Measurements from ENCODE around the gene CAST.
"Not testable (repeated sequence)": the region's sequence is repeated elsewhere in the genome, so short reads cannot be mapped to it uniquely, and the experiment has no call there.

Gene CAST

GRCh38 chr5:96790961-96791504 is 128.9 kb downstream of the CAST start:
- no peak for TF ChIP-seq CTCF (IDR thresholded peaks at IDR 0.05; ENCODE audit: insufficient read depth, low read depth, low read length, missing control alignments)
- no peak overlapping the region for H3K4me3 ChIP-seq (ENCODE audit: low read length)
- DNase-seq (ENCODE audit: low read depth) = peak; percentile 36

- H3K4me3 ChIP-seq (ENCODE audit: low read length) = no peak overlapping the region
- no peak for TF ChIP-seq CTCF (IDR thresholded peaks at IDR 0.05; ENCODE audit: insufficient read depth, low read depth, low read length, missing control alignments)
- no peak for DNase-seq (ENCODE audit: low read depth)
These were observed 132.6 kb downstream of the CAST start for GRCh38 chr5:96794757-96795156.

- no peak for DNase-seq (ENCODE audit: low read depth)
- H3K4me3 ChIP-seq (ENCODE audit: low read length) = no peak overlapping the region
- TF ChIP-seq CTCF (IDR thresholded peaks at IDR 0.05; ENCODE audit: insufficient read depth, low read depth, low read length, missing control alignments) = no peak
These were observed 133.4 kb downstream of the CAST start for GRCh38 chr5:96795626-96796025.

- no peak overlapping the region for H3K4me3 ChIP-seq (ENCODE audit: low read length)
- DNase-seq (ENCODE audit: low read depth) = no peak
- no peak for TF ChIP-seq CTCF (IDR thresholded peaks at IDR 0.05; ENCODE audit: insufficient read depth, low read depth, low read length, missing control alignments)
These were observed 134.3 kb downstream of the CAST start for GRCh38 chr5:96796434-96796833.

GRCh38 chr5:96801718-96802117 is 139.5 kb downstream of the CAST start:
- H3K4me3 ChIP-seq (ENCODE audit: low read length); DNase-seq (ENCODE audit: low read depth): not testable (repeated sequence)

- TF ChIP-seq CTCF (IDR thresholded peaks at IDR 0.05; ENCODE audit: insufficient read depth, low read depth, low read length, missing control alignments) = no peak
- peak; percentile 65 for DNase-seq (ENCODE audit: low read depth)
- H3K4me3 ChIP-seq (ENCODE audit: low read length) = peak overlapping the region; percentile 74
These were observed 145.0 kb downstream of the CAST start for GRCh38 chr5:96807075-96807654.

GRCh38 chr5:96808541-96808828 is 146.3 kb downstream of the CAST start:
- no peak for DNase-seq (ENCODE audit: low read depth)
- no peak for TF ChIP-seq CTCF (IDR thresholded peaks at IDR 0.05; ENCODE audit: insufficient read depth, low read depth, low read length, missing control alignments)
- peak overlapping the region; percentile 74 for H3K4me3 ChIP-seq (ENCODE audit: low read length)
